Measurements from ENCODE around the gene GPR180.

GPR180 gene

GRCh38 chr13:94656766-94657165 lies 55.1 kb downstream of the GPR180 start:
- no peak for DNase-seq

- DNase-seq: no peak
Measured at GRCh38 chr13:94657167-94657566, 55.5 kb downstream of the GPR180 start.

GRCh38 chr13:94658926-94659597 lies 57.4 kb downstream of the GPR180 start:
- no peak for DNase-seq

GRCh38 chr13:94659598-94659946 lies 57.9 kb downstream of the GPR180 start:
- DNase-seq: no peak

GRCh38 chr13:94660695-94661326 lies 59.2 kb downstream of the GPR180 start:
- no peak for DNase-seq

- no peak for DNase-seq
Measured at GRCh38 chr13:94661406-94661805, 59.7 kb downstream of the GPR180 start.

- no peak for DNase-seq
Measured at GRCh38 chr13:94662274-94662945, 60.8 kb downstream of the GPR180 start.

GRCh38 chr13:94664889-94665288 lies 63.2 kb downstream of the GPR180 start:
- DNase-seq: no peak

- no peak for DNase-seq
Measured at GRCh38 chr13:94666065-94666464, 64.4 kb downstream of the GPR180 start.

GRCh38 chr13:94667190-94667589 lies 65.5 kb downstream of the GPR180 start:
- DNase-seq: no peak

- DNase-seq: no peak
Measured at GRCh38 chr13:94672400-94672799, 70.7 kb downstream of the GPR180 start.

GRCh38 chr13:94673851-94674250 lies 72.2 kb downstream of the GPR180 start:
- no peak for DNase-seq

- DNase-seq: peak; percentile 73
Measured at GRCh38 chr13:94674609-94675348, 73.1 kb downstream of the GPR180 start.

GRCh38 chr13:94677799-94678198 lies 76.1 kb downstream of the GPR180 start:
- no peak for DNase-seq

- no peak for DNase-seq
Measured at GRCh38 chr13:94678845-94679244, 77.2 kb downstream of the GPR180 start.

- DNase-seq: no peak
Measured at GRCh38 chr13:94679614-94680013, 78.0 kb downstream of the GPR180 start.

GRCh38 chr13:94682229-94682628 lies 80.6 kb downstream of the GPR180 start:
- DNase-seq: no peak

GRCh38 chr13:94683409-94683808 lies 81.8 kb downstream of the GPR180 start:
- no peak for DNase-seq
